A549 (cell line): Measurements from ENCODE around the gene BST1. TPM values are rescaled to one million over a fixed set of nuclear protein-coding genes. Genes with fewer than 3 reads are reported as not detected.

Experiments used
- ATAC-seq, 2 experiments: fragments of 200-7000 bp in 1 of 2; fragments of >200 bp in 1 of 2; cut with Nextera tagmentation in 1 of 2; cut with Tn5 transposase in 1 of 2; 3 replicates each; pipeline versions ENCODE4 v1.8.0 to v1.9.1; 2018 to 2020; ENCODE audit warnings: mild to moderate bottlenecking in 1 of 2, moderate library complexity in 1 of 2
- CTCF ChIA-PET: fragments of 300-600 bp; sonication (Branson Sonifier 250); formaldehyde crosslinking; extraction: SDS; loops from one replicate; lab custom pipeline; 2021; ENCODE audit warnings: antibody characterized with exemption, inconsistent platforms; lab: Yijun Ruan, JAX
- POLR2A ChIA-PET: fragments of 350-600 bp; formaldehyde crosslinking; extraction: SDS; loops from one replicate; lab custom pipeline; 2021; ENCODE audit warnings: antibody characterized with exemption, inconsistent platforms; lab: Yijun Ruan, JAX
- DNase-seq, 2 experiments: peaks; one replicate each; pipeline versions ENCODE4 v3.0.0 to v3.0.0-alpha.2; 2011 to 2016; ENCODE audit warnings: low read depth in 1 of 2, low spot score in 1 of 2
- FAIRE-seq: peaks from 2 replicates; lab custom pipeline; 2011; peaks lifted over from hg19 to GRCh38; lab: Jason Lieb, UNC
- H3K27ac ChIP-seq, 2 experiments: fragments of >200 bp; sonication (Bioruptor Twin); formaldehyde crosslinking; 3 replicates each; pipeline ENCODE4 v1.5.1; 2016 to 2017
- H3K4me1 ChIP-seq: fragments of >200 bp; sonication (Bioruptor Twin); formaldehyde crosslinking; 3 replicates; pipeline ENCODE4 v1.6.1; 2016
- H3K4me2 ChIP-seq: fragments of >200 bp; sonication (Bioruptor Twin); formaldehyde crosslinking; 3 replicates; pipeline ENCODE4 v1.6.1; 2016
- H3K4me3 ChIP-seq: fragments of >200 bp; sonication (Bioruptor Twin); formaldehyde crosslinking; 3 replicates; pipeline ENCODE4 v1.5.1; 2016
- H3K9me3 ChIP-seq: fragments of >200 bp; sonication (Bioruptor Twin); formaldehyde crosslinking; 3 replicates; pipeline ENCODE4 v1.6.1; 2016
- BCL3 ChIP-seq: fragments of >200 bp; sonication (Bioruptor Twin); formaldehyde crosslinking; IDR thresholded peaks from 3 replicates; pipeline ENCODE4 v1.6.1; 2016
- CBX8 ChIP-seq: fragments of 200-600 bp; sonication (generic); IDR thresholded peaks from 2 replicates; pipeline ENCODE4 v1.6.1; 2016
- CEBPB ChIP-seq, 2 experiments: fragments of >200 bp in 1 of 2; sonication (Bioruptor Twin) in 1 of 2; formaldehyde crosslinking in 1 of 2; IDR thresholded peaks; 2 replicates each; pipeline ENCODE4 v1.6.1; 2012 to 2016
- CHD2 ChIP-seq: fragments of 150-350 bp; IDR thresholded peaks from 2 replicates; pipeline ENCODE4 v1.6.1; 2014; ENCODE audit warnings: low read length; ENCODE audit not compliant: partially characterized antibody
- EHF ChIP-seq: fragments of 250-450 bp; sonication (Bioruptor Pico); IDR thresholded peaks from 2 replicates; pipeline ENCODE4 v1.5.0; 2020; ENCODE audit warnings: mild to moderate bottlenecking
- FOSB ChIP-seq: fragments of 250-450 bp; sonication (Bioruptor Pico); IDR thresholded peaks from 2 replicates; pipeline ENCODE4 v1.5.0; 2020; ENCODE audit warnings: mild to moderate bottlenecking, moderate library complexity
- FOSL2 ChIP-seq, 2 experiments: fragments of 450-650 bp in 1 of 2; fragments of >200 bp in 1 of 2; sonication (Bioruptor Twin) in 1 of 2; formaldehyde crosslinking; IDR thresholded peaks; 2 replicates each; pipeline versions ENCODE4 v1.5.0 to v1.6.1; 2016 to 2020; ENCODE audit warnings: mild to moderate bottlenecking in 1 of 2, moderate library complexity in 1 of 2
- HDAC2 ChIP-seq: fragments of 200-600 bp; sonication (generic); IDR thresholded peaks from 2 replicates; pipeline ENCODE4 v1.6.1; 2016
- HES2 ChIP-seq: fragments of >200 bp; sonication (Bioruptor Twin); formaldehyde crosslinking; IDR thresholded peaks from 2 replicates; pipeline ENCODE4 v1.6.1; 2016
- HMGXB4 ChIP-seq: fragments of 250-450 bp; sonication (Bioruptor Pico); IDR thresholded peaks from 2 replicates; pipeline ENCODE4 v1.5.0; 2021; ENCODE audit warnings: mild to moderate bottlenecking, moderate library complexity, borderline replicate concordance
- JUN ChIP-seq, 2 experiments: fragments of >200 bp; sonication (Bioruptor Twin); formaldehyde crosslinking; IDR thresholded peaks; 2 replicates in 1 of 2; 3 replicates in 1 of 2; pipeline ENCODE4 v1.6.1; 2016 to 2017
- JUNB ChIP-seq: fragments of >200 bp; sonication (Bioruptor Twin); formaldehyde crosslinking; IDR thresholded peaks from 2 replicates; pipeline ENCODE4 v1.6.1; 2016
- MAFK ChIP-seq: fragments of 450-650 bp; IDR thresholded peaks from 2 replicates; pipeline ENCODE4 v1.6.1; 2014; ENCODE audit not compliant: partially characterized antibody
- MAZ ChIP-seq: fragments of 150-350 bp; IDR thresholded peaks from 2 replicates; pipeline ENCODE4 v1.6.1; 2014; ENCODE audit warnings: antibody characterized with exemption, low read depth, low read length, borderline replicate concordance
- MYC ChIP-seq: IDR thresholded peaks from 2 replicates; pipeline ENCODE4 v1.6.1; 2012; ENCODE audit warnings: mild to moderate bottlenecking, inconsistent platforms, low read length, improper control_type of control experiment, borderline replicate concordance
- NR3C1 ChIP-seq: fragments of >200 bp; sonication (Bioruptor Twin); formaldehyde crosslinking; IDR thresholded peaks from 3 replicates; pipeline ENCODE4 v1.6.1; 2017
- POLR2AphosphoS2 ChIP-seq: conservative IDR thresholded peaks from 2 replicates; pipeline ENCODE4 v1.6.1; 2012; ENCODE audit warnings: low read length, improper control_type of control experiment, inconsistent platforms
- REST ChIP-seq: fragments of 200-600 bp; sonication (generic); IDR thresholded peaks from 2 replicates; pipeline ENCODE4 v1.6.1; 2016; ENCODE audit warnings: antibody characterized with exemption, mild to moderate bottlenecking, moderate library complexity
- SREBF2 ChIP-seq: fragments of 450-650 bp; IDR thresholded peaks from 2 replicates; pipeline ENCODE4 v1.6.1; 2014; ENCODE audit warnings: mild to moderate bottlenecking, moderate library complexity
- USF2 ChIP-seq: fragments of 450-650 bp; IDR thresholded peaks from 2 replicates; pipeline ENCODE4 v1.6.1; 2014; ENCODE audit warnings: antibody characterized with exemption
- ZFP36 ChIP-seq: fragments of 450-650 bp; IDR thresholded peaks from 2 replicates; pipeline ENCODE4 v1.6.1; 2014; ENCODE audit warnings: borderline replicate concordance; ENCODE audit not compliant: partially characterized antibody
- WGBS: methylation state at CpG from one replicate; pipeline ENCODE4 v1.1.6; 2017; ENCODE audit errors: missing lambda C conversion rate; 5-methylcytosine and 5-hydroxymethylcytosine counted together
- polyA plus RNA-seq, 4 experiments: library from polyadenylated mRNA; depleted of rRNA in 3 of 4; stranded (reverse); fragments of >200 nt; fragmentation: RNase III in 1 of 4; extraction: RNeasy Plus Mini Kit Qiagen cat#74134 plus additional on column Dnase treatment in 1 of 4; gene quantifications; 2 replicates in 3 of 4; 3 replicates in 1 of 4; pipeline ENCODE4 v1.2.3, GENCODE V29; 2011 to 2017

BST1 gene
- polyA plus RNA-seq, 2 of the 4 experiments (the other 2 are of a cell fraction) = 11.7 to 16.0 TPM

- peak overlapping the region; percentile 82 for H3K4me2 ChIP-seq
- no peak for FAIRE-seq
- DNase-seq = peak in 1 of 2 experiments; percentile 89
- ChIA-PET POLR2A (no interaction called here), CTCF (no interaction called here)
- no peak for TF ChIP-seq BCL3
- TF ChIP-seq JUNB = no peak; the same call in 1 of the 2 replicates
- no peak for TF ChIP-seq HDAC2
- no peak for TF ChIP-seq CEBPB (IDR thresholded peaks at IDR 0.05)
- no peak for TF ChIP-seq USF2
- TF ChIP-seq HES2 = no peak
- TF ChIP-seq MYC = no peak
- peak; percentile 63 for TF ChIP-seq ZFP36
- TF ChIP-seq POLR2AphosphoS2 = no peak
- TF ChIP-seq EHF (CRISPR knock-in tag) = no peak
- no peak for TF ChIP-seq CBX8
- no peak for TF ChIP-seq CHD2
- 0 out of 5 replicates have a peak, but pooled peaks of 1 of the 2 experiments have one; percentile 21 for TF ChIP-seq JUN (IDR thresholded peaks at IDR 0.05)
- no peak for TF ChIP-seq NR3C1
- 0 out of 2 replicates have a peak, but pooled peaks have one; percentile 13 for TF ChIP-seq FOSL2 (IDR thresholded peaks at IDR 0.05)
- TF ChIP-seq FOSL2 (CRISPR knock-in tag; IDR thresholded peaks at IDR 0.05) = peak; percentile 62
- peak overlapping the region; percentile 80 to 83 for H3K27ac ChIP-seq
- 6% methylated on average over 2 of the region's 2 CpGs for WGBS
- peaks cover 41% of the 10 kb centered on the region for H3K4me1 ChIP-seq
- ATAC-seq = peak; percentile 6 to 35; a peak in 5 of 6 replicates
- H3K4me3 ChIP-seq = 0 out of 3 replicates have a peak overlapping the region, but pooled peaks have one; percentile 69
- H3K9me3 ChIP-seq = no peaks in the 10 kb centered on the region
These were observed 25.3 kb upstream of the BST1 start for GRCh38 chr4:15677507-15677988.

GRCh38 chr4:15681067-15681371 lies 21.8 kb upstream of the BST1 start:
- Histone ChIP-seq H3K4me3 (peak overlapping the region; percentile 69), H3K9me3 (no peaks in the 10 kb centered on the region), H3K4me2 (peak overlapping the region; percentile 82)
- no peak for DNase-seq
- WGBS = 0% methylated on average over 7 of the region's 14 CpGs
- no peak for ATAC-seq
- TF ChIP-seq FOSB (CRISPR knock-in tag) = 0 out of 2 replicates have a peak, but pooled peaks have one; percentile 32
- no peak for TF ChIP-seq MAFK
- TF ChIP-seq, all 56 proteins: peak for 1
- Histone ChIP-seq H3K4me1 (peaks cover 38% of the 10 kb centered on the region), H3K27ac (peak overlapping the region; percentile 83 to 100)
- POLR2A ChIA-PET = interaction anchor here (1.0 to 1.9 kb wide), 4 partner anchors 10 to 30 kb away, joined by 3 to 15 read pairs (median 4); partner anchors contain the start of gene BST1
- no peak for FAIRE-seq
- CTCF ChIA-PET = interaction anchor here (0.6 to 1.4 kb wide), 4 partner anchors 15 to 415 kb away, joined by 3 to 4 read pairs (median 3); no protein-coding TSS in a partner anchor

GRCh38 chr4:15681372-15682241 lies 21.3 kb upstream of the BST1 start, which contains the start of gene FAM200B:
Gene FAM200B (plus strand): TSS chr4:15681827. CDS start chr4:15686978, 5,151 bp downstream.
- ATAC-seq (peak; percentile 93 to 95), DNase-seq (peak; percentile 89 to 98), FAIRE-seq (no peak)
- Histone ChIP-seq H3K4me3 (peak within 1 kb of the TSS; percentile 69), H3K4me1 (peaks cover 32% of the 10 kb centered on the region), H3K4me2 (peak within 1 kb of the TSS; percentile 90), H3K27ac (peak within 1 kb of the TSS; percentile 92 to 100), H3K9me3 (no peaks in the 10 kb centered on the region)
- ChIA-PET POLR2A (interaction anchor here (0.5 to 1.9 kb wide), 8 partner anchors 9 to 316 kb away, joined by 3 to 15 read pairs (median 3); partner anchors contain the start of gene BST1), CTCF (interaction anchor here (0.8 to 1.4 kb wide), 2 partner anchors 14 to 27 kb away, joined by 3 to 4 read pairs; no protein-coding TSS in a partner anchor)
- under 1% methylated on average over 49 of the region's 56 CpGs for WGBS
- TF ChIP-seq MAZ (no peak), SREBF2 (no peak), HMGXB4 (CRISPR knock-in tag) (no peak), BCL3 (peak; percentile 67; the same call in 2 of the 3 replicates), REST (peak; percentile 99)
